Head of caudate nucleus (tissue), 42 donors: ENCODE results near the gene PNMA1.

Source experiments
- DNase-seq, 42 donors: peaks; one replicate each; pipeline versions ENCODE4 v3.0.0 to v3.0.0-alpha.2; 2020 to 2021; ENCODE audit warnings: mixed read lengths in 7 of 42
- intact Hi-C: fragments of 100-400 bp; cut with DNase I; formaldehyde crosslinking; loops from one replicate; pipeline ENCODE4 v1.15.0; 2022

PNMA1 gene

GRCh38 chr14:73753124-73753886, 39.1 kb upstream of the PNMA1 start:
- peak in 2 of 42 donors; percentile 34 to 57 for DNase-seq
- intact Hi-C loops: loop anchor here (5.0 to 10.0 kb wide), 2 partner anchors 34 to 201 kb away; partner anchors contain the start of genes COQ6 and FAM161B

DNA sequence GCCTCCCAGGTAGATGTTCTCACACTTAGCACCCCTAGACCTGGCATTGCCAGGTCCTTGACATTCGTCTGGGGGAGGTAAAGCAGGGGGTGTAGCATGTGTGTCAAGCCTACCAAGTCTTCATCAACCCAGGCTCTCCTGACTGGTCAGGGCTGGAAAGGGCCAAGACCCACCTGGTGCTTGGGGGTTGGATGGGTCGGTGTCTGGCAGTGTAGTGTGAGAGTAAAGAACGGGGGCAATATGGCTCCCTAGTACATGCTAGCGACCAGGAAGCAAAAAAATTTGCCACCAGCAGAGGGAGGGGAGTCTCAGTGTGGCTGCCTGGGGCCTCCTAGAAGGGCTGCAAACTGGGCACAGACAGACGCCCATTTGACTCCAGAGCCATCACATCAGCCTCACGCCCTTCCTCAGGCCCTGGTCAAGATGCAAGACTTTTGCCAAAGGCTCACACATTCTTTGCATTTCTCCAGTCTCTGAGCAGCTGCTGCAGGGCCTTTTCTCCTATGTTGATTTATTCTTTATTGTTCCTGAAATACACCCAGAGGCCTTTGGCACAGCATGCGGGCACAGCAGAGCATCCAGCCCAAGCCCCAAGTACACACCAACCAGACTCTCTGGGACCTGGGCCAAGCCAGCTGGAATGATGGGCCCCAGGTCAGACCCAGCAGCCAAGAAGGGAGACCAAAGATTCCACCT, 38.3 kb upstream of the PNMA1 start:
- DNase-seq: peak in 35 of 42 donors; percentile 44 to 86 (median 63)
- intact Hi-C loops: loop anchor here (5.0 to 10.0 kb wide), 2 partner anchors 35 to 202 kb away; partner anchors contain the start of genes COQ6 and FAM161B

DNA sequence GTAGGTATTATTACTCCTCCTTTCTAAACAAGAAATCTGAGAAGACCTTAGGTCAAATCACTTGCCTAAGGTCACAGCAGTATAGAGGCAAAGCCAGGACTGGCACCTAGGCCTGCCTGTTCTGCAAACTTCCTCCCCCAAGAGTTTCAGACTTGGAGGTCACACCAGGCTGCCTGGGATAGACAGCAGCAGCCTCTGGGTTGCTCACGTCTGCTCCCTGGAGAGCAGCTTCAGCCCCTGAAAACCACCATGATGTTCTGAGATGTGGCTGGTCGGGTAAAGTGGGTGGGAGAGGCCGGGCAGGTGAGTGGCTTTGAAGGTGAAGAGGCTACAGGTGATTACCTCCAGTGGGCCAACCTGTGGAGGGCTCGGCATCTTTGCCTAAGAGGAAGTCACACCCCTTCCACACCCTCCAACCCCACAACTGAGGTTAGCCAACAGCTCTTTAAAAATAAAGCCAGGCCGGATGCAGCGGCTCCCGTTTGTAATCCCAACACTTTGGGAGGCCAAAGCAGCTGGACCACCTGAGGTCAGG, 37.0 kb upstream of the PNMA1 start:
- intact Hi-C loops: loop anchor here (5.0 to 10.0 kb wide), 2 partner anchors 36 to 204 kb away; partner anchors contain the start of genes COQ6 and FAM161B
- no peak for DNase-seq

DNA sequence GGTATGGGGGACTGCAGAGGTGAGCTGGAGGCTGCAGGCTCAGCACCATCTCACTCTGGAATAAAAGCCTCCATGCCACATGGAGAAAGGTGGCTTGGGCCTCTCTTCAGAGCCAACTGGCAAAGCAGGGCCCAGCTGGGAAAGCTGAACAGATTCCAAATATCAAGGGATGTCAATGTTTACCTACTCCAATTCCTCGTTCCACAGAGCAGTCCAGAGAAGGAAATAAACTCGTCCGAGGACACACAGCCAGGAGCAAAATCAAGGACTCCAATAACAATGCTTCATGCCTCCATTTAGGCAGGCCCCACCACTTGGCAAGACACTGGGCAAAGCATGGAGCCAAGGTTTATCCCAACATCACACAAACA, 36.3 kb upstream of the PNMA1 start:
- DNase-seq: no peak
- intact Hi-C loops: loop anchor here (5.0 to 10.0 kb wide), 2 partner anchors 37 to 204 kb away; partner anchors contain the start of genes COQ6 and FAM161B

DNA sequence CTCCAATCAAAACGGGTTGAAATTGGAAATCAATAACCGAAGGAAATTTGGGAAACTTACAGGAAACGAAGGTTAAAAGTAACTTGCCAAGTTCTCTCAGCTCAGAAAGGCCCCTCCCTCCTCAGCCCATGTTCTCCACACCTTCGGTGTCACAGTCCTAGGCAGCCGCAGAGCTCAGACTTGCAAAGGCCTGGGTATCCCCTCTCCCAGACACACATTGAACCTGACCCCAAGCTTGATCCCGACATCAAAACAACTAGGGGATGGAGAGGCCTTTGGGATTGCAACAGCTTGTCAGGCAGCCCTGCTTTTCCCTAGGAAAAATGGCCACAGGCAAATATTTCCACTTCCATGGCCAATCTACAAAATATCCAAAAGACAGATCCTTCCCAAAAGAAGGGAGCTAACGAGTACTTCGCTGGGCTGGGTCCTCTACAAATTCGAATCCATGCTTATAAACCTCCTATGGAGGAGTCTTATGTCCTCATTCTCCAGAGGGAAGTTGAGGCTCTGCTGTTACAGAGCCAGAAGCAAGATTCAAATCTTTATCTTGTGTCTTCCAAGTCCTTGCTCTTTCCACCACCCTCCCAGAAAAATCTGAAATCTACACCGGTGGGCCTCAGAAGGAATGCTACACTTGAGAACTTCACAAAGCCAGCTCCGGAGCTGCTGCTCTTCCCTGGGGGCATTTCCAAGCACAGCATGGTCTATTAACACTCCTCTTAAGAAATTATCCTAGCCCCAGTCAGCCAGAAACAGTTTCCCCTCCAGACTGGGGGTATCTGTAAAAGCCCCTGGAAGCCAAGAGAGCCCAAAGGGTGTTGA, 35.7 kb upstream of the PNMA1 start:
- intact Hi-C loops: loop anchor here (5.0 to 10.0 kb wide), 2 partner anchors 37 to 205 kb away; partner anchors contain the start of genes COQ6 and FAM161B
- no peak for DNase-seq

GRCh38 chr14:73748858-73749357, 34.7 kb upstream of the PNMA1 start:
- DNase-seq: no peak
- intact Hi-C loops: no loop called here

DNA sequence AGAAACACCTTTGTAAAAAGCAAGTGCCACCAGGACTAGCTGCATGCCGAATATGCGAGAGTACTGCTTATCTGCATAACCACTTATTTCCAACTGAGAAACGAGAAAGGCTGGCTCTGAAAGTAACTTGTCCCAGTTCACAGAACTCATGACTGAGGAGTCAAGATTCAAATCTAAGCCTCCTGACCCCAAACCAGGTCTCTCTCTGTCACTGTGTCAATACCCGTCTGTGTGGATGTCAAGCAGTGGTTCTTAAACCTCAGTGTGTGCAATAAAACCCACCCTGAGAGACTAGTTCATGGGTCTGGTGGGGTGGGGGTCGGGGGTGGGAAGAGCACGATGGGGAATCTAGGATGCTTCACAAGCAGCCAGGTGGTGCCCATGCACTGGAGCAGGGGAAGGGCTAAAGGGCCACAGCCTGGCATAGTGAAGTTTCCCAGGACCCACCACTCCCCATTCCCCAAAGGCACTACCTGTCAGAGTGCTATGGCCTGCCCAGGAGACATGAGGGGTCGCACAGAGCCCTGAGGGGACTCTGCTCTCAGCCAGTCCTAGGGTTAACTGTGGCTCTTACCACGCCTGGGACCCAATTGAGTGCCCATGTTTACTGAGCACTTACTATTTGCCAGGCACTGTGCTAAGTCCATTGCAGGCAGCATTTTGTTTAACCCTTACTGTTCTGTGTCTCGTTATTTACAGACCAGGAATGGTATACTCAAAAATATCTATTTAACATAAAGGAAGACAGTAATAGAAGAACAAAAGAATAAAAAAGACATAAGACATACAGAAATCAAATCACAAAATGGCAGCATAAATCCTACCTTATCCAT, 33.4 kb upstream of the PNMA1 start:
- intact Hi-C loops: no loop called here
- no peak for DNase-seq

- intact Hi-C loops: no loop called here
- DNase-seq: no peak
Measured at GRCh38 chr14:73746520-73747378, 32.6 kb upstream of the PNMA1 start.

- intact Hi-C loops: no loop called here
- no peak for DNase-seq
Measured at GRCh38 chr14:73745571-73746519, 31.7 kb upstream of the PNMA1 start.

GRCh38 chr14:73744874-73745529, 30.8 kb upstream of the PNMA1 start:
- intact Hi-C loops: no loop called here
- DNase-seq: no peak

GRCh38 chr14:73744175-73744867, 30.1 kb upstream of the PNMA1 start:
- DNase-seq: peak in 40 of 42 donors; percentile 49 to 91 (median 76)
- intact Hi-C loops: no loop called here

DNA sequence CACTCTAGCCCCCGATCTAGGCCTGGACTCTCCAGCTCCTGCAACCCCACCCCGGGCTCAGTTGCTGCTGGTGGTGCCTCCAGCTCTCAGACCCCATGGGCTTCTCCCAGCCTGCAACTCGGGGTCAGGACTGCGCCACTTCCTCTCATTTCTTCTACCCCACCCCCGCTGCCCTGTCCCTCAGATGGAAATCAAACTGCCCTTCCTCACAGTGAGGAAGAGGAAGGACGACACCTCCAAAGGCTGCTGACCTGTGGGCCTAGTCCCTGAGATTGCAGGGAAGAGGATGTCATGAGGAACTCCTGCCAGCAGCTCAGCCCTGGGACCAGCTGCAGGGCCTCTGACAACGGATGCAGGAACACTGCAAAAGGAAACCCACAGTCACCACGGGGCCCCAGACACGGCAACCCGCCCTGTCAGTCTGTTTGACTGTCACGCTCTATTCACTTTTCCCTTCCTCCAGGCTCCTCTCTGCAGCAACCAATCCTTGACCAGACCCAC, 29.3 kb upstream of the PNMA1 start:
- intact Hi-C loops: no loop called here
- DNase-seq: peak in 14 of 42 donors; percentile 33 to 68 (median 51)

- no peak for DNase-seq
- intact Hi-C loops: no loop called here
Measured at GRCh38 chr14:73742520-73743238, 28.5 kb upstream of the PNMA1 start.
